ENCODE measurements around the gene PTPN3. TPM values are rescaled to one million over a fixed set of nuclear protein-coding genes. Genes with fewer than 3 reads are reported as not detected.

PTPN3 gene
- total and polyA plus RNA-seq, 10 of the 15 experiments (the other 5 are each of a cell fraction or from before 2014, with no cell fraction given) = 0.18 to 1.3 (median 0.39) TPM

- FAIRE-seq (no peak), ATAC-seq (no peak), DNase-seq (ENCODE audit: low read depth, low spot score) (no peak)
- ChIA-PET CTCF (no interaction called here), RAD21 (ENCODE audit: unreplicated experiment) (no interaction called here), POLR2A (no interaction called here), SMC1A (ENCODE audit: uncharacterized antibody, unreplicated experiment) (no interaction called here)
- WGBS (ENCODE audit: insufficient coverage, insufficient replicate concordance, low lambda C conversion rate, missing lambda C conversion rate) = 84% methylated on average over 10 of the region's 10 CpGs
- BruUV-seq (replicated peaks) = no TSS peak
- Histone ChIP-seq H3K4me2 (ENCODE audit: control insufficient read depth, insufficient read depth) (no peak overlapping the region), H4K20me1 (ENCODE audit: control insufficient read depth, insufficient read depth) (no peaks in the 10 kb centered on the region), H3K4me3 (no peak overlapping the region), H3K9ac (ENCODE audit: control insufficient read depth, insufficient read depth, low read length) (no peak overlapping the region), H3K36me3 (ENCODE audit: control insufficient read depth in 2 of 2, insufficient read depth in 2 of 2, low read length in 1 of 2) (no peaks in the 10 kb centered on the region), H3K27ac (ENCODE audit: control insufficient read depth, insufficient read depth) (no peak overlapping the region), H2AFZ (ENCODE audit: control insufficient read depth, low read depth, low read length) (no peak overlapping the region), H3K9me3 (replicated peaks; ENCODE audit: control insufficient read depth, insufficient read depth, low read length) (peaks cover 1% of the 10 kb centered on the region; the same call in 1 of the 3 replicates), H3K4me1 (ENCODE audit: control insufficient read depth, insufficient read depth, low read length) (peaks cover 34% of the 10 kb centered on the region), H3K27me3 (replicated peaks in 1 of 2; ENCODE audit: control insufficient read depth in 2 of 2, insufficient read depth in 2 of 2, low read length in 1 of 2) (peaks cover 0 to 2% of the 10 kb centered on the region in 2 experiments; a peak in 1 of 4 replicates), H3K79me2 (ENCODE audit: control insufficient read depth, insufficient read depth, low read length) (no peaks in the 10 kb centered on the region)
- intact Hi-C loops (cut with micrococcal nuclease; ENCODE audit: unreplicated experiment) (loop anchor here (5.0 kb wide), 1 partner anchor 83 kb away; no protein-coding TSS in a partner anchor), in situ Hi-C loops (cut with MboI) (no loop called here)
- no peak for TF ChIP-seq CBX3 (IDR thresholded peaks at IDR 0.05; ENCODE audit: borderline replicate concordance, low read depth)
- TF ChIP-seq CHD4 (IDR thresholded peaks at IDR 0.05) = no peak
- TF ChIP-seq NRF1 (conservative IDR thresholded peaks at IDR 0.05; ENCODE audit: low read depth, low read length) = no peak
- TF ChIP-seq SPI1 (IDR thresholded peaks at IDR 0.05; ENCODE audit: borderline replicate concordance, insufficient read depth, low read depth, low read length) = no peak
- no peak for TF ChIP-seq ZNF592 (IDR thresholded peaks at IDR 0.05)
- no peak for TF ChIP-seq SMARCA5 (IDR thresholded peaks at IDR 0.05)
- no peak for TF ChIP-seq CHD1 (IDR thresholded peaks at IDR 0.05; ENCODE audit: low read depth, low read length)
- TF ChIP-seq TAF1 (IDR thresholded peaks at IDR 0.05; ENCODE audit: borderline replicate concordance, low read depth, low read length) = no peak
- no peak for TF ChIP-seq FOXM1 (IDR thresholded peaks at IDR 0.05; ENCODE audit: low read depth, low read length)
- no peak for TF ChIP-seq POLR2AphosphoS5 (IDR thresholded peaks at IDR 0.05; ENCODE audit: low read length)
- TF ChIP-seq ATF2 (IDR thresholded peaks at IDR 0.05; ENCODE audit: low read length) = no peak
- no peak for TF ChIP-seq MYC (IDR thresholded peaks at IDR 0.05; ENCODE audit: insufficient read depth, insufficient read length, insufficient replicate concordance, low read length, severe bottlenecking)
Measured at GRCh38 chr9:109383947-109384346, 114.2 kb downstream of the PTPN3 start.

Measured in GM12878 (cell line).